KMS-11 (cell line): ENCODE results near the gene TBX6.

ENCODE experiments used
- H2AFZ ChIP-seq: fragments of 200-600 bp; sonication (generic); 2 replicates; pipeline ENCODE4 v1.6.1; 2016; ENCODE audit warnings: antibody characterized with exemption, mixed run types, low read depth
- H3K27ac ChIP-seq: fragments of 200-600 bp; sonication (generic); 2 replicates; pipeline ENCODE4 v1.6.1; 2016; ENCODE audit warnings: mild to moderate bottlenecking, mixed run types
- H3K27me3 ChIP-seq: fragments of 200-600 bp; sonication (generic); 2 replicates; pipeline ENCODE4 v1.6.1; 2017; ENCODE audit warnings: mild to moderate bottlenecking, low read depth, mixed run types, moderate library complexity; ENCODE audit not compliant: insufficient read depth
- H3K36me3 ChIP-seq: fragments of 200-600 bp; sonication (generic); 2 replicates; pipeline ENCODE4 v1.6.1; 2017; ENCODE audit warnings: mild to moderate bottlenecking, mixed run types; ENCODE audit not compliant: insufficient read depth
- H3K4me1 ChIP-seq: fragments of 200-600 bp; sonication (generic); 2 replicates; pipeline ENCODE4 v1.6.1; 2016; ENCODE audit warnings: mild to moderate bottlenecking, low read depth, mixed run types; ENCODE audit not compliant: poor library complexity, severe bottlenecking
- H3K4me2 ChIP-seq: fragments of 200-600 bp; sonication (generic); 2 replicates; pipeline ENCODE4 v1.7.0; 2016; ENCODE audit warnings: mild to moderate bottlenecking, mixed run types
- H3K4me3 ChIP-seq: fragments of 200-600 bp; sonication (generic); IDR thresholded peaks from 2 replicates; pipeline ENCODE4 v1.6.1; 2017; ENCODE audit warnings: low read depth, low read length, mixed read lengths; ENCODE audit not compliant: insufficient read depth
- H3K79me2 ChIP-seq: fragments of 200-600 bp; sonication (generic); 2 replicates; pipeline ENCODE4 v1.6.1; 2016; ENCODE audit warnings: low read depth, mixed run types; ENCODE audit not compliant: insufficient read depth
- H3K9ac ChIP-seq: fragments of 200-600 bp; sonication (generic); 2 replicates; pipeline ENCODE4 v1.6.1; 2016; ENCODE audit warnings: mild to moderate bottlenecking, mixed run types
- H4K20me1 ChIP-seq: fragments of 200-600 bp; sonication (generic); 2 replicates; pipeline ENCODE4 v1.6.1; 2016; ENCODE audit warnings: mild to moderate bottlenecking, mixed run types; ENCODE audit not compliant: insufficient read depth
- CTCF ChIP-seq: fragments of 200-600 bp; sonication (generic); conservative IDR thresholded peaks from 2 replicates; pipeline ENCODE4 v1.6.1; 2017; ENCODE audit warnings: low read depth, mild to moderate bottlenecking, antibody characterized with exemption, low read length, moderate library complexity, mixed read lengths

Gene TBX6

GRCh38 chr16:30084816-30085159, 6.9 kb downstream of the TBX6 start:
- Histone ChIP-seq H3K27me3 (no peaks in the 10 kb centered on the region), H3K36me3 (peaks cover 2% of the 10 kb centered on the region; the same call in 1 of the 2 replicates), H3K9ac (no peak overlapping the region), H3K4me2 (no peak overlapping the region), H3K79me2 (peaks cover 3% of the 10 kb centered on the region; the same call in 1 of the 2 replicates), H3K4me3 (no peak overlapping the region), H3K27ac (no peak overlapping the region), H2AFZ (no peak overlapping the region), H3K4me1 (peaks cover 7% of the 10 kb centered on the region), H4K20me1 (no peaks in the 10 kb centered on the region)
- TF ChIP-seq CTCF: no peak

GRCh38 chr16:30084096-30084815, 7.5 kb downstream of the TBX6 start:
- peaks cover 3% of the 10 kb centered on the region; the same call in 1 of the 2 replicates for H3K36me3 ChIP-seq
- H3K27me3 ChIP-seq: no peaks in the 10 kb centered on the region
- H3K9ac ChIP-seq: no peak overlapping the region
- no peak overlapping the region for H3K27ac ChIP-seq
- H2AFZ ChIP-seq: no peak overlapping the region
- H3K4me2 ChIP-seq: no peak overlapping the region
- no peaks in the 10 kb centered on the region for H4K20me1 ChIP-seq
- peaks cover 7% of the 10 kb centered on the region for H3K4me1 ChIP-seq
- H3K79me2 ChIP-seq: peaks cover 8% of the 10 kb centered on the region; the same call in 1 of the 2 replicates
- H3K4me3 ChIP-seq: no peak overlapping the region
- TF ChIP-seq CTCF: no peak

- no peak overlapping the region for H3K27ac ChIP-seq
- H3K4me1 ChIP-seq: peaks cover 7% of the 10 kb centered on the region
- peaks cover 3% of the 10 kb centered on the region; the same call in 1 of the 2 replicates for H3K36me3 ChIP-seq
- H3K79me2 ChIP-seq: peaks cover 15% of the 10 kb centered on the region
- H4K20me1 ChIP-seq: no peaks in the 10 kb centered on the region
- H3K27me3 ChIP-seq: no peaks in the 10 kb centered on the region
- no peak overlapping the region for H3K4me3 ChIP-seq
- TF ChIP-seq CTCF: no peak
- no peak overlapping the region for H3K4me2 ChIP-seq
- no peak overlapping the region for H2AFZ ChIP-seq
- H3K9ac ChIP-seq: no peak overlapping the region
These were observed 8.3 kb downstream of the TBX6 start for GRCh38 chr16:30083216-30084055.

GRCh38 chr16:30082545-30083090, 9.1 kb downstream of the TBX6 start:
- Histone ChIP-seq H3K27ac (no peak overlapping the region), H2AFZ (no peak overlapping the region), H3K9ac (no peak overlapping the region), H3K4me1 (peaks cover 5% of the 10 kb centered on the region), H3K36me3 (peaks cover 3% of the 10 kb centered on the region; the same call in 1 of the 2 replicates), H3K27me3 (no peaks in the 10 kb centered on the region), H3K79me2 (peaks cover 23% of the 10 kb centered on the region), H4K20me1 (no peaks in the 10 kb centered on the region), H3K4me2 (no peak overlapping the region), H3K4me3 (no peak overlapping the region)
- TF ChIP-seq CTCF: no peak
